Amygdala (tissue), 56 donors: ENCODE measurements around the gene NAXD.
A peak's percentile ranks its signal among the peaks of the same experiment; 100 is the strongest.
"Not testable (repeated sequence)": the region's sequence is repeated elsewhere in the genome, so short reads cannot be mapped to it uniquely, and the experiment has no call there.

Experiments
- DNase-seq, 56 donors: peaks; one replicate each; lab custom pipeline; 2025; lab: John Stamatoyannopoulos, UW

NAXD gene

DNA sequence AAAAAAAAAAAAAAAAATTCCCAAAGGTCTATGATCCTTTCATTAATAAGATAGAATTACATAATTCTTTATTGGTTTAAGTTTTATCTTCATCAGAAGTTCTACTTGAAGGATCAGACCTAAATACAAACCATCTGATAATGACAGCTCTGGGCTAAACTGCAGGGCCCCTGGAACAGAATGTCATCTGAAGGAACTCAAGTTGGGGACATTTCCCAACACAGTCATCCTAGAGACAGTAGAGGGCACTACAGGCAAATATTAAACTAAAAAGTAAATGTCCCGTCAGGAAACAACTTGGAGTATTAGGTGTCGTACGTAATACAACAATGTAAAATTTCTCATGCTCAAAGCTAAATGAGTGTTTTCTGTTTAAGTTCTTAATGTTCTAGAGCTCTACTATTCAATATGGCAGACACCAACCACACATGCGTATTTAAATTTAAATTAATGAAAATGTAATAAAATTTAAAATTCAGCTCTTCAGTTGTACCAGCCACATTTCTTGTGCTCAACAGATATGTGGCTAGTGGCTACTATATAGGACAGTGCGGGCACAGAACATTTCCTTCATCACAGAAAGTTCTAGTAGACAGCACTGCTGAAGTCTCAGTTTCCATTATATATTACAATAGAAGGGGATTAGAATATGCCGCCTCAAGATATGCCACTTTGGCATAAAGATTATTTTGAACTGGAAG lies 21.8 kb upstream of the NAXD start:
- peak in 2 of 56 donors; percentile 12 to 16 for DNase-seq

DNA sequence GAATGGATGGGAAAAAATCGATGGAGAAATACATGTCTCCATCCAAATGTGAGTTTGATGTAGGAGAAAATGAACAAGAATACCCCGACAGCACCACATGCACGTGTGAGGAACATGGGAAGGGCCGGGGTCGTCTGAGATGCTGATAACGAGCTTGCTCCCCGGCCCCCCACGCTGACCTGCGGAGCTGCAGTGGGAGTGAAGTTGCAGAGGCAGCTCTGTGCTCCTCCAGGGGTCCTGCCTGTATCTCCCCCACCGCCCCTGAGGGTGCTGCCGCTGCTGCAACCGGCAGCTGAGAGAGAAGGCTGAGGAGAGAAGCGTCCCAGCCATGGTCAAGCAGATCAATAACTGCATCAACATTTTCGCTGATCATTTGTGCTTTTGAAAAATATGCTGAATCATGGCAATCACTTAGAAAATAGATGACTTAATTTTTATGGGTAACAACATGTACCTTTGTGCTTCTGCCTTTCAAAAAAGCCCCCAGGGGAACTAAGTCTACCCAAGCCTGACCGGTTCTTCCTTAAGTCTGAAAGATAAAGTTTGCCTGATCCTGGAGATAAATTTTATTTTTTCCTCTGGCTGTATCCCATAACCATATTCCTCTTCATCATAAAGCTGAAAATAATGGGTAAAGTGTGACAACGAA lies 18.2 kb upstream of the NAXD start:
- DNase-seq: no peak

DNA sequence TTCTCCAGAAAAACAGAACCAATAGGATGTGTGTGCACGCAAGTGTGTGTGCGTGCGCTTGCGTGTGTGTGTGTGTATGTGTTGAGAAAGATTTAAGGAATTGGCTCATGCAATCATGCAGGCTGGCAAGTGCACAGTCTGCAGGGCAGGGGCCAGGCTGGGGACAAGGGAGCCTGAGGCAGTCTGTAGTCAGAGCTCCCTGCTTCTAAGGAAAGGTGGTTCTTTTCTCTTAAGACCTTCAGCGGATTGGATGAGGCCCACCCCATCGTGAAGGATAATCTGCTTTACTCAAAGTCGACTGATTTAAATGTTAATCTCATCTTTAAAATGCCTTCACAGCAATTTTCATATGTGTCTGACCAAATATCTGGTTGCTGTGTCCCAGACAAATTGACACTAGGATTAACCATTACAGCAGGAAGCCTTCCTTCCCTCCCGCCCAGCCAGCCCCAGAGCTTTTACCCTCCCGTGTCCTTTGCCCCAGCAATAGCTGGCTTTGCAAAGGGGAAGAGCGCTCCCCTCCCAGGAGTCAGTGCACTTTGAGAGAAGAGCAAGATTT lies 15.0 kb upstream of the NAXD start:
- DNase-seq: no peak

- DNase-seq: no peak
Observed at GRCh38 chr13:110600980-110601379, 14.4 kb upstream of the NAXD start.

- no peak for DNase-seq
Observed at GRCh38 chr13:110605132-110605531, 10.2 kb upstream of the NAXD start.

- DNase-seq: not testable (repeated sequence)
Observed at GRCh38 chr13:110606281-110606680, 9.1 kb upstream of the NAXD start.

DNA sequence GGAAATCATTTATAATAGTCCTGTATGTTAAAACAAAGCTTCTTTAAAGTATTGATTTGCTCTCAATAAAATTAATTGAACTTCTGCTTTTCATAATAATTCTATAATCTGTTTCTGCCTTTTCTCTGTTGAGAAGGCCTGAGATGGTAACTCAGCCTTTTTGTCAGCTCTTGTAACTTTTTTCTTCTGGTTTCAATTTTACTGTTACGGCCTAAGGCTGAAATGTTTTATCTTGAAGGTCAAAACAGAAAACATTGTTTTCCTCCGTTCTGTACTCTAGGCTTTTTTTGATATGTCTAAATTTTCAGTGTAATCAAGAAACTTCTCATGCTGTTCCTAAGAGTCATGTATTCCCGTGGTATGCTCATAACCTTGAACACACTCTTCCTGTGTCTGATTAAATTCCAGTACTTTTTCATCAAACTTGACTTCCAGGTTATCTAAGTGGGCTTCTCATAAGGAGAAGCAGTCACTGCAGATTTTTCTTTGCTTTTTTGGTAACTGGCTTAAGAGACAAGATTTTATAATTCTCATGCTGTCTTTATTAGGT lies 7.6 kb upstream of the NAXD start:
- no peak for DNase-seq

GRCh38 chr13:110610955-110611595 lies 4.3 kb upstream of the NAXD start:
- no peak for DNase-seq

DNA sequence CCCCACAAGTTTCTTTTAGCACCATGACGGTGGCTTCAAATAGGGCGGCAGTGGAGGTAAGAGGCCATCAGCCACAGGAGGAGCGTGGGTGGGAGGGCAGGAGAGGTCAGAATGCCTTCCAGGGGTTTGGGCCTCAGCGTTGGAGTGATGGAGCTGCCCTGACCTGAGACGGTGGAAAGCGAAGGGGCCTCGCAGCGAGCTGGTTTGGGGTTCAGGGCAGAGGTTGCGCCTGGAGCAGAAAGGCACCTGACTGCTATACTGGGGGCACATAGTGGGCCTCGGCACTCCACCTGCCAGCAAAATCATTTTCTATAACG lies 382 bp upstream of the NAXD start:
- DNase-seq: no peak

DNA sequence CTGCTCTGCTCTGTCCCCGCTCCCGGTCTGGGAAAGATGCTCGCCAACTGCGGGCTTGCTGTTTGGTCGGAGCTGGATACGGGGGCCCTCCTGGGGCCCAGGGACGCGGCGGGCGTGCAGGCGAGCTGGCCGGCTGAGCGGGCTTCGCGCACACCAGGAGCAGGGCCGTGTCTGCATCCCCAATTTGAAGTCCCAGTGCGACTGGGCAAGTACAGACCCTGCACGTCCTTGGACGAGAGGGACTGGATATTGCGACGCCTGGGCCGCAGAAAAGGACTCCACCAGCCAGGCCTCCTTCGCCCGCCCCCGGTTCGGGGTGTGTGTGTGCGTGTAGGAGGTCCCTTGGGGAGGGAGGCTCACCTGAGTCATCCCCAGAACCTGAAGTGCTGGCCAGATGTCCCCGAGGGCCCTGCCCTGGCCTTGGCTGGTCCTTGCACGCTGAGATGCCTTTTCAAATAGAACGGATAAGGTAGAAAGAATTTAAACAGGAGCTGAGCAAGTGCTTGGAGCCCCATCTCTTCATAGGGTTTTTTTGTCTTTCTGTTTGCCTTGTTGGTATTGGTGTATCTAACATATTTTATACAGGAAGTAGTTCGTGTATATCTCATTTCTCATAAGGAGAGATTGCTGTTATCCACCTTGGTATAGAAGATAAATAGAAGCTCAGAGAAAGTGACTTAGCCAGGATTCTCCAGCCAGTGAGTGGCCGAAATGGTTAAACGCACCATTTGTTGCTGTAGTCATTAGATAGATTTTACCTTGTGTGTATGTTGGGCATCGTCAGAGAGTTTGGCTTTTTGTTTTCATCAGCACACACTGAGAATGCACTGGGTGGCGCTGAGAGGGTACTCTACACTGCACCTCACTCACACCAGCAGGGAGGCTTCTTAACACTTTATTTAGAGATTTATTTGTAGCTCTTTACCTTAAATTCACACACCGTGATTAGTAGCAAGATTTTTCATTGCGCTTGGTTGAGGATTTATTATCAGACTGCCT lies 1.1 kb downstream of the NAXD start:
- DNase-seq: peak in 5 of 56 donors; percentile 12 to 56 (median 33)

- DNase-seq: no peak
Observed at GRCh38 chr13:110617321-110618072, 2.2 kb downstream of the NAXD start.

GRCh38 chr13:110618167-110618566 lies 2.8 kb downstream of the NAXD start:
- DNase-seq: no peak

DNA sequence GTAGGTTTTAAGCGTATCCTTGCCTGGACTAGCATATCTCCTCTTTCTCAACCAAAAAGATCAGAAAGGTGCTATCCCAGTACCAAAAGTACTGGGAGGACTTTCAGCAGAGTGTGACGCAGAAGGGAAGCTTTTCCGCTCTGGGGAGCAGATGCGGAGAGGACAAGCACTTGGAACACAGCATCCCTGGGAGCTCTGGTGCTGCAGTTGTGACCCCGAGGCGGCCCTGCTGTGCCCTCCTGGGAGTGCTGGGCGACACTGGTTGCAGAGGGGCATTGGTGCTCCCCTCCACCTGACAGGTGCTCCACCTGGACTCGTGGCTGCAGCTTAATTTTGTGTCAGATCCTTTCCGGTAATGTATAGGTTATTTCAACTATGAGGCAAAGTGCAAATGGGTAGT lies 3.4 kb downstream of the NAXD start:
- DNase-seq: no peak

GRCh38 chr13:110620596-110620995 lies 5.3 kb downstream of the NAXD start:
- no peak for DNase-seq

GRCh38 chr13:110624766-110625756 lies 9.7 kb downstream of the NAXD start:
- DNase-seq: no peak

GRCh38 chr13:110625771-110626321 lies 10.5 kb downstream of the NAXD start:
- DNase-seq: no peak

GRCh38 chr13:110626521-110626920 lies 11.2 kb downstream of the NAXD start:
- no peak for DNase-seq

- no peak for DNase-seq
Observed at GRCh38 chr13:110627351-110627750, 12.0 kb downstream of the NAXD start.
